Fibroblast of villous mesenchyme (primary cell): ENCODE results near the gene KLHL14. TPM values are rescaled to one million over a fixed set of nuclear protein-coding genes. Genes with fewer than 3 reads are reported as not detected.

Experiments
- DNase-seq: peaks from one replicate; pipeline ENCODE4 v3.0.0-alpha.2; 2010; ENCODE audit warnings: low read depth
- H3K4me3 ChIP-seq: 2 replicates; pipeline ENCODE4 v1.5.1; 2011; ENCODE audit warnings: low read depth, mild to moderate bottlenecking, low read length
- total RNA-seq: library from RNA; depleted of rRNA; stranded (reverse); fragments of >200 nt; gene quantifications from 2 replicates; pipeline ENCODE4 v1.2.3, GENCODE V29; 2012
- TF ChIP-seq, protein P1 (sequence below): IDR thresholded peaks from 2 replicates; pipeline ENCODE4 v1.5.1; 2012; ENCODE audit warnings: low read depth, mild to moderate bottlenecking, low read length; ENCODE audit not compliant: insufficient read depth

KLHL14 gene
- total RNA-seq, 1 donor, result not detected

DNA sequence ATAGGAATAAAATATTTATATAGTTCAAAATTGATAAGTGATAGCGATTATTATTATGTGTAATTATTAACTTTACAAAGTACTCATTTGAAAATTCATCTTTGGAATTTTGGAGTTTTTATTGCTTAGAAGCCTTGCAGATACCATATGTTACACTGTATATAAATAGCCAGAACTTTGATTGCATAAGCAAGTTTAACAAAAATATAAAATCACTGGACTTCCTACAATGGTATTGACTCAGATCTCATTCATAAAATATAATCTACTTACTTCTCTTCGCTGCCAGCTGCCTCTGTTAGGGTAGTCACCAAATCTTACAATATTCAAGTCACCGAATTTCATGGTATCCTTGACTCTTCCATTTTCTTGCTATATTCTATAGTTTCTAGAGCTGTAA is 22.5 kb downstream of the KLHL14 start:
- no peak for DNase-seq
- no peak overlapping the region for H3K4me3 ChIP-seq

DNA sequence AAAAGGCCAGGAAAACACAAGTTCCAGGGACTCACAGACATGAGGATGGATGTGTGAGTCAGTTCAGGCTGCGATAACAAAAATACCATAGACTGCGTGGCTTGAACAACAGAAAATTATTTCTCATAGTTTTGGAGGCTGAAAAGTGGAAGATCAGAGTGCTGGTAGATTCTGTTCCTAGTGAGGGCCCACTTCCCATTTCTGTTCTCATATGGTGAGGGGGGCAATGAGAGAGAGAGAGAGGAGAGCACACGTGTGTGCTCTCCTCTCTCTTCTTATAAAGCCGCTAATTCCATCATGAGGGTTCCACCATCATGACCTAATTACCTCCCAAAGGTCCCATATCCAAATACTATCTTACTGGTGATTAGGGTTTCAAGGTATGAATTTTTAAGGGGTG is 23.0 kb downstream of the KLHL14 start:
- no peak for DNase-seq
- H3K4me3 ChIP-seq, result no peak overlapping the region
- TF ChIP-seq, protein P1, sequence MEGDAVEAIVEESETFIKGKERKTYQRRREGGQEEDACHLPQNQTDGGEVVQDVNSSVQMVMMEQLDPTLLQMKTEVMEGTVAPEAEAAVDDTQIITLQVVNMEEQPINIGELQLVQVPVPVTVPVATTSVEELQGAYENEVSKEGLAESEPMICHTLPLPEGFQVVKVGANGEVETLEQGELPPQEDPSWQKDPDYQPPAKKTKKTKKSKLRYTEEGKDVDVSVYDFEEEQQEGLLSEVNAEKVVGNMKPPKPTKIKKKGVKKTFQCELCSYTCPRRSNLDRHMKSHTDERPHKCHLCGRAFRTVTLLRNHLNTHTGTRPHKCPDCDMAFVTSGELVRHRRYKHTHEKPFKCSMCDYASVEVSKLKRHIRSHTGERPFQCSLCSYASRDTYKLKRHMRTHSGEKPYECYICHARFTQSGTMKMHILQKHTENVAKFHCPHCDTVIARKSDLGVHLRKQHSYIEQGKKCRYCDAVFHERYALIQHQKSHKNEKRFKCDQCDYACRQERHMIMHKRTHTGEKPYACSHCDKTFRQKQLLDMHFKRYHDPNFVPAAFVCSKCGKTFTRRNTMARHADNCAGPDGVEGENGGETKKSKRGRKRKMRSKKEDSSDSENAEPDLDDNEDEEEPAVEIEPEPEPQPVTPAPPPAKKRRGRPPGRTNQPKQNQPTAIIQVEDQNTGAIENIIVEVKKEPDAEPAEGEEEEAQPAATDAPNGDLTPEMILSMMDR, result no peak

More for the DNA sequence above, 22.5 kb downstream of the KLHL14 start:
- TF ChIP-seq, protein P1, result no peak

DNA sequence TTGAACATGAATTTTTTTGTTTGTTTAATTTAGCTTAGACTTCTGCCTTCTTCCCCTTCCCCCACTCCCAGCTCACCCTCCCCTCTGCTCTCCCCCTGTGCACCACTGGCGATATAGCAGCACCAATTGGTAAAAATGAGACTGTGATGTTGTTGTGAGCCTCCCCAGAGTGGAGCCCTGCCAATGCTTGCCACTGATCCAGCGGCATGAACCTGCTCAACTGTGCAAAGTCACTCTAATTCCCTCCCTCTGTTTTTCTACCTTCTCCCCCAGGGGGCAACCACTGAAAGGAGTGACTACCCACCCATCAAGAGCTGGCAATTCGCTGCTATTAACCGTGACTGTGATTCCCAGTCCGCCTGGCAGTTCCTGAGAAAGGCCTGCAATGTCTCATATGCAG is 30.2 kb downstream of the KLHL14 start:
- H3K4me3 ChIP-seq, result no peak overlapping the region
- DNase-seq, result no peak
- TF ChIP-seq, protein P1, result no peak

DNA sequence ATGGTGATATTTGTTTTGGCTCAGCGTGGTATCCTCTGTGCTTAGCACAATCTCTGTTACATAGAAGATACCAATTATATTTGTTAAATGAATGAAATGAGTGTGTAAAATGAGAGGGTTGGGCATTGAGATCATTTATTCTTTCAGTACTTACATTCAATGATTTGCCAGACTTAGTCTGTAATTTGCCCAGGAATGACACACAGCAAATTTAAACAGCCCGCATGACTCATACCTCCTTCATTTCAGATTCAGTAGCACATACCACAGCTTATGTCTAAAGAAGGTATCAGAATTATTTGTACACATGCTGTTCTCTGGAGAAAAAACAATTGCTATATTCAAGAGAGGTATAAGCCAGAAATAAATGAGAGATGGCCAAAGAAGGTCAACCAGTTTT is 37.0 kb downstream of the KLHL14 start:
- peak; percentile 3 for DNase-seq
- TF ChIP-seq, protein P1, result no peak
- no peak overlapping the region for H3K4me3 ChIP-seq

DNA sequence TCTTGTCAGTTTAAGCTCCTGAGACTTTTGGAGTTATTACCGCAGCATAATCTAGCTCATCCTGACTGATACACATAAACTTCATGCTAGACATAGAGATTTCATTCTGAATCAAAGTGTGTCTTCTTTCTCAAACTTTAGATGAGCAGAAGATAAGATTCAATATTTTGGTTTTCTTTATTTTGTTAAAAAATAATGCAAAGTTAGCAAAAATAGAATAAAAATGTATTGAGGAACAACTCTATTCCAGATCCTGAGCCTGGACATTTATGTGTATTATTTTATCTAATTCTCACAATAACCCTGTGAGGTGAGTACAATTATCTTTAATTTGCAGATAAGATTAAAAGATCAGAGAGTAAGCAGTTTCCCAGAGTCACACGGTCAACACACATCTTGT is 38.4 kb downstream of the KLHL14 start:
- DNase-seq, result no peak
- no peak overlapping the region for H3K4me3 ChIP-seq
- TF ChIP-seq, protein P1, result no peak

DNA sequence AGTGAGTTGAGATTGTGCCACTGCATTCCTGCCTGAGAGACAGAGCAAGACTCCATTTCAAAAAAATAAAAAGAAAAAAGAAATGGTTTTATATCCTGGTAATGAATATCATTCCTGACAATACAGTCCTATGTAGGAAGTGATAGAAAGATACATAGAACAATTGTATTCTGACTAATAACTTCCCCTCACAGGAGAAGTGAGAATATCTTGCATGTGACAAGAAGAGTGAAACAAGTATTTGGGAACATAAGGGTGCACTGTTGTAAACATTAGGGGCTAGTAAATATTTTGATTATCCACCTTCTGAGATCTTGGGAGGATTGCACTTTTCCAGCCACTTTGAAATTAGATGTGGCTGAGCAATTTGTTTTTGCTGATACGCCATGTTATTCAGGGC is 40.7 kb downstream of the KLHL14 start:
- H3K4me3 ChIP-seq, result no peak overlapping the region
- TF ChIP-seq, protein P1, result no peak
- DNase-seq, result no peak

DNA sequence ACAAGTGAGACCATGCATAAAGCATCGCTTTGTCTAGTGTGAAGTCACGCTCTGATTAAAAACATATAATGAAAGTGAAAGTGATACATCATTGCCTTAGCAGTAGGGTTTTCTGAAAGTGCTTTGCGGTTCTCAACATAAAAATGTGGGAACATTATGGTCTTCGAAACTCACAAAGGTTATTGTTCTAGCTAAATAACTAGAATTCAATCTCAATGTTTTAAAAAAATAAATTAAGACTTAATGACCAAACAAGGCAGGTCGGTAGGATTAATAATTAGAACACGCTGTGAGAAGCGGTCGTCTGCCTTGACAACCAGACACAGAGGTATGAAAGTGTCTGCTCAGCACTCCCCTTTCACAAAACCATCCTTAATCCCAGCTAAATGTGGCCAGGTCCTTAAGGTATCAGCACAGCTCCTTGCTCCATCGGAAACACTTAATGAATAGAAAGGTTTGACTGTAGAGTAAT is 42.2 kb downstream of the KLHL14 start:
- H3K4me3 ChIP-seq, result peak overlapping the region; percentile 54
- DNase-seq, result peak; percentile 20
- TF ChIP-seq, protein P1, result no peak
